Suppressor macrophage treated with lipopolysaccharide for 4 hours (primary cell): ENCODE results near the gene LDLR.

Experiments used
- DNase-seq: peaks from one replicate; pipeline ENCODE4 v3.0.0-alpha.2; 2020

LDLR gene

GRCh38 chr19:11089254-11090013 lies at the start of gene LDLR:
LDLR (plus strand) TSS chr19:11089463; CDS start chr19:11089549, 86 bp downstream.
- DNase-seq, result peak; percentile 94

- DNase-seq, result no peak
These were observed 48.1 kb upstream of the LDLR start for GRCh38 chr19:11041194-11041593.

DNA sequence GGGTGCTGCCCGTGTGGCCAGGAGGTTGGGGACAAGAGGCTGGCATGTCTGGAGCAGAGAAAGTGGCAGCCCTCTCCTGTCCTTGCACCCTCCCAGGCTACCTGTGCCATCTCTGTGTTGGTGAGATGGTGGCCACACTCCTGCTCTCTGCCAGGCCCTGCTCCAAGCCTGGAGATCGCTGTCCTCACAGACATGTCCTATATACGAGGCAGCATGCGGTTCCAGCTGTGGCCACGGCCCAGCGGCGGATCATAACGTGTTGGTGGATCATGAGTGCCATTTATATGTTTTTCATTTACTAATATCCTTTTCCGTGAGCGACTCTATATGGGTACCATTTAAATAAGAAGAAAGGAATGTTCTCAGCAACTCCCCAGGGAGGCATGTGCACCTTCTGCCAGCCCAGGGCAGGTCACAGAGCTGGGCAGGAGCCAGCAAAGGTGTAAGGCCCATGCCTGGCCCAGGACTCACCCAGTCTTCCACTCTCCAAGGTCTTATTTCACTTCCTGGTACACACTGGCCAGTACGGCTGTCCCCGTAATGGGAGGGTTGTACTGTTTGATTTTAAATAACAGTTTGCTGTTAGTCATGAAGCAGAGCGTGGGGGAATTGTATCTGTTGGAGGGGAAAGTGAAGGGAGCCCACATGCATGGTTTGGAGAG lies 47.2 kb upstream of the LDLR start:
- no peak for DNase-seq

DNA sequence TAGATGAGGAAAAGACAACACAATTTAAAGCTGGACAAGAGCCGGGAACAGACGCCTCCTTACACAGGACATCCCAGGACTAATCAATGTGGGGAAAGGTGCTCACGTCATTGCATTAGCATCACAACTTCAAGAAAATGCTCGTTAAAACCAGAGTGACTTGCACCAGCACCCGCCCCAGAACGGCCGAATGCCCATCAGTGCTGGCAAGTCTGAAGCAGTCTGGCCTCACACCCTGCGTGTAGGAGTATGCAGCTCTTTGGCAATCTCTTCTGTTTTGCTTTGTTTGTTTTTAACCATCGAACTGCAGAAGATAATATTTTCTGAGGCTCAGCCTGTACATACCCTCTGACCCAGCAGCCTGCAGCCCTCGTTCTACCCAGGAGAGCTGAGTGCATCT lies 44.8 kb upstream of the LDLR start:
- no peak for DNase-seq

- no peak for DNase-seq
These were observed 43.7 kb upstream of the LDLR start for GRCh38 chr19:11045536-11045935.

DNA sequence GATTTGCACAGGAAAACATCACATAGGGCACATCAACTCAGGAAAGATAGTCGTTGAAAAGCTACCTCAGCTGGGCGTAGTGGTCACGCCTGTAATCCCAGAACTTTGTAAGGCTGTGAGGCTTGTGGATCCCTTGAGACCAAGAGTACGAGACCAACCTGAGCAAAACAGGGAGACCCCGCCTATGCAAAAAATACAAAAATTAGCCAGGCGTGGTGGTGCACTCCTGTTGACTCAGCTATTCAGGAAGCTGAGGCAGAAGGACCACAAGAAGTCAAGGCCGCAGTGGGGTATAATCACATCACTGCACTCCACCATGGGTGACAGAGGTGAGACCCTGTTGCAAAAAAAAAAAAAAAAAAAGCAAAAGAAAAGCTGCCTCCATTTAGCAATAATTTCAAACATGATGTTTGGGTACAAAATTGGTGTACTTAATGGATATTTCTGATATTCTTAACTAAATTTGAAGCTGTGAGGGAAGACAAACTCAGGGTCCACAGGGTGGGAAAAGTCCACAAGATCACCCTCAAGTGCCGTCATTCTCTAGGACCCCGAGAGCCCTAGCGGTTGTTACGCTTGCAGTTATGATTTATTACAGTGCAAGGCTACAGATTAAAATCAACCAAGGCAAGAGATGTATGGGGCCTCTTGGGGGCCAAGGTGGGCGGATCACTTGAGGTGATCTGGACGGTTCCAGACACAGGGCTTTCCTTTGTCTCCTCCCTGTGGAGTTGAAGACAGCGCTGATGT lies 42.5 kb upstream of the LDLR start:
- no peak for DNase-seq

DNA sequence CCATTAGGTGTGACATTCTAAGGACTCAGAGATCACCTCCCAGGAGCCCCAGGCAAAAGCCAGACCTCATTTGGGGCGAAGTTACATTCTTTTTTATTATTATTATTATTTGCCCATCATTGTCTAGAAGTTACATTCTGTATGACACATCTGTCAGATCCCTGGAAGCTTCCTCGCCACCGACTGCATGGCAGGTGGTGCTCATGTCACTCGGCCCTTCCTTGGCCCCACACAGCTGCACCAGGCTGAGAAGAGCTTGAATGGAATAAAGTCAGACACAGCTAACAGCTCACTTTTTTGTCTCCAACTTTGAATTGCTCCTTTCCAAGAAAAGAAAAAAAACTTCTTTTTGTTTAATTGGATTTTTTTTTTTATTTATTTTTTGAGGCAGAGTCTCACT lies 41.4 kb upstream of the LDLR start:
- no peak for DNase-seq

GRCh38 chr19:11050323-11051114 lies 38.7 kb upstream of the LDLR start:
- DNase-seq, result no peak

DNA sequence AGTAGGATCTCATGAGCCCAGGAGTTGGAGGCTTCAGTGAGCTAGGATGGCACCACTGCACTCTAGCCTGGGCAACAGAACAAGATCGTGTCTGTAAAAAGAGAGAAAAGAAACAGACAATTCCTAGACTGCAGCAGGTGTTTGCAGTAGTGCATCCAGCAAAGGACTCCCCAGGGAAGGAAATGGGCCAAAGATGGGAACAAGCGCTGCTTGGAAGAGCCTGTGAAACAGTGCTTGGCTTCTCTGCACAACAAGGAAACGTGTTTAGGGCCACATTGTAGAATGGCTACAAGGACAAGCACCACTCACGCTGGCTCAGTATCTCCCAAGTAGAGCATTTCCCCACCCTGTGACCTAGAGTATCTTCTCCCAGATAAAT lies 35.5 kb upstream of the LDLR start:
- no peak for DNase-seq

DNA sequence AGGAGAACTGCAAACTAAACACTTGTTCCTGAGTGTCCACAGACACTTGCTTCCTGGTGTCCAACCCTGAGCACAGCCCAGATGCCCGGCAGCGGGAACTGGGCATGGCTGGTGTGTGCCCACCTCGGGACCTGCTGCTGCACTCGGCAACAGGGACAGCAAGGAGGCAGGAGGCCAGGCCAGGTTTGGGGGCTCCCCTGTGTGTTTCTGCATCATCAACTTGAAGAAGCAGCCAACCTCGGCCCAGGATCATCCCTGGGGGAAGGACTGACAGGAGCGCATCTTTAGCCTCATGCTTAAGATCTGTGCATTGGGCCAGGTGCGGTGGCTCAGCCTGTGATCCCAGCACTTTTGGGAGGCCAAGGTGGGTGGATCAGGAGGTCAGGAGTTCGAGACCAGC lies 35.1 kb upstream of the LDLR start:
- DNase-seq, result no peak

DNA sequence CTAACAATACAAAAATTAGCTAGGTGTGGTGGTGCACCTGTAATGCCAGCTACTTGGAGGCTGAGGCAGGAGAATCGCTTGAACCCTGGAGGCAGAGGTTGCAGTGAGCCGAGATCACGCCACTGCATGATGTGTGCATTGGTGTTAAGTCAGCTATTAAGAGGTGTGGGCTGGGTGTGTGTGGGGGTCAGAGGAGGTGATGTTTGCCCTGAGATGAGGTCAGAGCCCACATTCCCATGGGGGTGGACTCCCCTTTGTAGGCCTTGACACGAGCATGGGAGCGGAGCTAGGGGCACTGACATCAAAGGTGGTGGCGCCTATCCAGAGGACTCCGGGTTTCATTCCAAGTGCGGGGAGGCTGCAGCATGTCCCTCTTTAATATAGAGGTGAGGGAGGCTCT lies 34.6 kb upstream of the LDLR start:
- DNase-seq, result no peak

DNA sequence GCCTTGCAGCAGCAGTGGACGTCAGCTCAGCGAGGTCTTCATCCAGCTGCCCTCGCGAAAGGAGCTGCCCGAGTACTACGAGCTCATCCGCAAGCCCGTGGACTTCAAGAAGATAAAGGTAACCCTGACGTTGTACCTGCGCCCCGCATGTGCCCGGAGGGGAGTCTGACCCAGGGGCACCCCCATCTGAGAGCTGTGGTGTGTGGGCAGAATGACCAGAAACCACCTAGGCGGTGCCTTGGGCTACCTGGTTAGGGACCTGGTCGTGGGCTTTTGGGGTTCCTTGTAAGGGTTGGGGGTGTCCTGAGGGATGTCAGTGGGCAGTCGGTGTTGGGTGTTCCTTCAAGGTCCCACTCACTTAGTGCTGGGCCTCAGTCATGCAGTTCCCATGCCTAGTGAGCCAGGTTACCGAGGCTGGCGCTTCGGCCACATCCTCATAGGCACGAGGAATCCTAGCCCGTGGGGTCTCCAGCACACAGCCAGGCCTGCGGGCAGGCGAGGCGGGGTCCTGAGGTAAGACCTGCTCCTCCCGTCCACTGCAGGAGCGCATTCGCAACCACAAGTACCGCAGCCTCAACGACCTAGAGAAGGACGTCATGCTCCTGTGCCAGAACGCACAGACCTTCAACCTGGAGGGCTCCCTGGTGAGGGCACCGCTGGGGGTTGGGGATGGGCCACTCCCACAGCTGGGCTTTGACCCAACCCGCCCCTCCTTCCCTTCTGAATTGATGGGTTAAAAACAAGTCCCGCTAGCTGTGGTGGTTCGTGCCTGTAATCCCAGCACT lies 30.8 kb upstream of the LDLR start:
- no peak for DNase-seq

DNA sequence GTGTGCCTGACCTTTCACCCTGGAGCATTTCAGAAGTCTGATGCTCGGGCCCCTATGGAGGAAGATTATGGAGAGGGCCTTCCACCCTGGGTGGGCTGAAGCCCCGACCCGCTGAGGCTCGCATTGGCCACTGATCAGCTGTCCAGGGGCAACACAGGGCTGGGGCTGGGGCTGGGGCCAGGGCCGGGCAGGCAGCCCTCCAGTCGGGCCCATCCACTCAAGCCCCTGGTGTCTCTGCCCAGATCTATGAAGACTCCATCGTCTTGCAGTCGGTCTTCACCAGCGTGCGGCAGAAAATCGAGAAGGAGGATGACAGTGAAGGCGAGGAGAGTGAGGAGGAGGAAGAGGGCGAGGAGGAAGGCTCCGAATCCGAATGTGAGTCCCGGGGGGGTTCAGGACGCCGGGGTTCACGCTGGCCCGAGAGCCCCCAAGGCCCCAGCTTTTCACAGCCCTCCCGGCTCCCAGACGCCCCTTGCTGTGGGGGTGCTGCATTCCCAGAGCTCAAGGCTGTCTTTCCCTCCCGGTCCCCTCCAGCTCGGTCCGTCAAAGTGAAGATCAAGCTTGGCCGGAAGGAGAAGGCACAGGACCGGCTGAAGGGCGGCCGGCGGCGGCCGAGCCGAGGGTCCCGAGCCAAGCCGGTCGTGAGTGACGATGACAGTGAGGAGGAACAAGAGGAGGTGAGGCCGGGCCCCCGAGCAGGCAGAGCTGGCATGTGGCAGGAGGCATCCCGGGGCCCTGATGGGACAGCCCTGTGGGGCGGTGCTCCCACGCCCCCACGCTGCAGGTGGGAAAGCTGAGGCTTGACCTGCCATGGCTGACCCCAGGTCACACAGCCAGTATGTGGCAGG lies 29.5 kb upstream of the LDLR start:
- no peak for DNase-seq

DNA sequence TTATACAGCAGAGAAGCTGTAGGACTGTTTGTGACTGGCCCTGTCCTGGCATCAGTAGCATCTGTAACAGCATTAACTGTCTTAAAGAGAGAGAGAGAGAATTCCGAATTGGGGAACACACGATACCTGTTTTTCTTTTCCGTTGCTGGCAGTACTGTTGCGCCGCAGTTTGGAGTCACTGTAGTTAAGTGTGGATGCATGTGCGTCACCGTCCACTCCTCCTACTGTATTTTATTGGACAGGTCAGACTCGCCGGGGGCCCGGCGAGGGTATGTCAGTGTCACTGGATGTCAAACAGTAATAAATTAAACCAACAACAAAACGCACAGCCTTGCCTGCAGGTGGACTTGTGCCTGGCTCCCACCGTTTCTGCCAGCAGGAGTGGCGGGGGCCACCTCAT lies 27.3 kb upstream of the LDLR start:
- no peak for DNase-seq

GRCh38 chr19:11063434-11063833 lies 25.8 kb upstream of the LDLR start:
- DNase-seq, result no peak

- DNase-seq, result no peak
These were observed 24.4 kb upstream of the LDLR start for GRCh38 chr19:11064831-11065303.

DNA sequence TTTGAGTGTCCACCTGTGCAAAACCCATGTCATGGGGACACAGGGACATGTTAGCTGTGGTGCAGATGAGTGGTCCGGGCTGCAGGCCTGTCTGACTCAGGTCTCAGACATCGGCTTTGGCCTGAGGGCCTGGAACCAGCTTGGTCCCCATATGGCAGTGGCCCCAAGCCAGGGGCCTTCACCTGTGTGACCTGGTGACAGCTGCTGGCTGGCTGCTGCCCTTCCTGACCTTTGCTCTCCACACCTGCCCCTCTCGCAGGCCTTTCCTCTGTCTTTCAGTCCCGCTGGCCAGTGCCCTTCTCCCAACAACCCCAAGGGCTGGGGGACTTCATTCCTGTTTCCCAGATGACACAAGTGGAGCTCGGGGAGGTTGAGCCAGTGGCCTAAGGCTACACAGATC lies 22.9 kb upstream of the LDLR start:
- DNase-seq, result no peak

DNA sequence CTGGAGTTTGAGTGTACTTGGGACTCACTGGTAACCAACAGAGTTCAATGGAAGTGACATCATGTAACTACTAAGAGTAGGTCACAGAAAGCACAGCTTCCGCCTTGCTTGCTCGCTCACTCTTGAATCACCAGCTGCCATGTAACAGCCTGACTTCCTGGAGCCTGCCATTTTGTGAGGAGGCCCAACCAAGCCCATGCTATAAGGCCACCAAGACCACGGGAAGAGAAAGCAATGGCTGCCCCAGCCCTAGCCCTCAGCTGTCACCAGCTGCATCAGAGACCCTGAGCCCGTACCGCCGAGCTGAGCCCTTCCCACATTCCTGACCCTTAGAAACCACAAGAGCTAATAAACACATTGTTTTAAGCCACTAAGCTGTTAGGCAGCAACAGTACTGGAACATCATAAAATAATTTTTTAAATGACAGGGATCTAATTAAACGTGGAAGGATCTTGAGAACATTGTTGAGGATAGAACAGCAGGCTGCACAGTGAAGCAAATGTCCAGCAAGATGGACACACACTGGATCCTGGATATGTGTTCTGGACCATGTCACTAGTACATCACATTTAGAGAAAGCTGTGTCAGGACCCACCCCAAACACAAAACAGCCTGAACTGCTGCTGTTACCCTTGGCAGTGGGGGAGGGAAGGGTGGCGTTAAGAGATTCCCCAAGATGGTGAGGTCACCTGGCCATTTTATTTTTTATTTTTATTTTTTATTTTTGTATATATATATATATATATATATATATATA lies 21.7 kb upstream of the LDLR start:
- DNase-seq, result no peak

- DNase-seq, result peak; percentile 23
These were observed 19.7 kb upstream of the LDLR start for GRCh38 chr19:11069561-11069960.

DNA sequence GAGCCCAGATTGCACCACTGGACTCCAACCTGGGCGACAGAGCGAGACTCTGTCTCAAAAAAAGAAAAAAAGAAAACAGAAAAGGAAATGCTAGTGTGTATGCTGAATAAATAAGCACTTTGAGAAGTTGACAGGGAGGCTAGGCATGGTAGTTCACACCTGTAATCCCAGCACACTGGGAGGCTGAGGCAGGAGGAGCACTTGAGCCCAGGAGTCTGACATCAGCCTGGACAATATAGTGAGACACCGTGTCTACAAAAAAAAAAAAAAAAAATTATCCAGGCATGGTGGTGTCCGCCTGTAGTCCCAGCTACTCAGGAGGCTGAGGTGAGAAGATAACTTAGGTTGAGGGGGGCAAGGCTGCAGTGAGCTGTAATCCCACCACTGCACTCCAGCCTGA lies 19.1 kb upstream of the LDLR start:
- DNase-seq, result no peak

DNA sequence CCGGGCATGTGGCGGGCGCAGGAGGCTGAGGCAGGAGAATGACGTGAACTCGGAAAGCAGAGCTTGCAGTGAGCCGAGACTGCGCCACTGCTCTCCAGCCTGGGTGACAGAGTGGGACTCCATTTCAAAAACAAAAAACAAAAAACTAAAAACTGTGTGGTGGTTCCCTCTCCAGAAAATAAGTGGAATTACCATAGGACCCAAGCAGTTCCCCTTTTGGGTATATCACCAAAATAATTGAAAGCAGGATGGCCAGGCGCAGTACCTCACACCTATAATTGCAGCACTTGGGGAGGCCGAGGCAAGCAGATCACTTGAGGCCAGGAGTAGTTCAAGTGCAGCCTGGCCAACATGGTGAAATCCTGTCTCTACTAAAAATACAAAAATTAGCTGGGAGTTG lies 15.7 kb upstream of the LDLR start:
- no peak for DNase-seq
